ENCODE data around the gene CPSF4.

DNA sequence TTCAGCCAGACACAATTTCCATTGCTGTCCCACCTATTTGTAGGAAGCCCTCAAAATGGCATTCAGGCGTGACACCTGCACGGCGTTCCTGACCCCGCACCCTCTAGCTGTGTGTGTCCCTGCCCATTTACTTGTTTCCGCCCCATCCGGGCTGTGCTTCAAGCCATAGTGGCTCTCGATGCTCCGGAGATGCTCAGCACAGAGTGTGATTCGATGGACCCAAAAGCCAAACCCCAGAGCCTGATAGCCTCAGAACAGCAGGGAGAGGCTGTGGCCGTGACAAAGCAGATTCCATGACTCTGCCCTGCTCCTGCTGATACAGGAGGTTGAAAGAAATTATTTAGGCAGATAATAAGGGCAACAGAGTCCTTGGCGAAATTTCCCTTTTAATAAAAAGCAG, 16.6 kb upstream of the CPSF4 start:
- TF ChIP-seq POLR2AphosphoS5 (IDR thresholded peaks at IDR 0.05) (no peak), POLR2A (IDR thresholded peaks at IDR 0.05) (no peak)
- TF ChIP-seq, protein P1, sequence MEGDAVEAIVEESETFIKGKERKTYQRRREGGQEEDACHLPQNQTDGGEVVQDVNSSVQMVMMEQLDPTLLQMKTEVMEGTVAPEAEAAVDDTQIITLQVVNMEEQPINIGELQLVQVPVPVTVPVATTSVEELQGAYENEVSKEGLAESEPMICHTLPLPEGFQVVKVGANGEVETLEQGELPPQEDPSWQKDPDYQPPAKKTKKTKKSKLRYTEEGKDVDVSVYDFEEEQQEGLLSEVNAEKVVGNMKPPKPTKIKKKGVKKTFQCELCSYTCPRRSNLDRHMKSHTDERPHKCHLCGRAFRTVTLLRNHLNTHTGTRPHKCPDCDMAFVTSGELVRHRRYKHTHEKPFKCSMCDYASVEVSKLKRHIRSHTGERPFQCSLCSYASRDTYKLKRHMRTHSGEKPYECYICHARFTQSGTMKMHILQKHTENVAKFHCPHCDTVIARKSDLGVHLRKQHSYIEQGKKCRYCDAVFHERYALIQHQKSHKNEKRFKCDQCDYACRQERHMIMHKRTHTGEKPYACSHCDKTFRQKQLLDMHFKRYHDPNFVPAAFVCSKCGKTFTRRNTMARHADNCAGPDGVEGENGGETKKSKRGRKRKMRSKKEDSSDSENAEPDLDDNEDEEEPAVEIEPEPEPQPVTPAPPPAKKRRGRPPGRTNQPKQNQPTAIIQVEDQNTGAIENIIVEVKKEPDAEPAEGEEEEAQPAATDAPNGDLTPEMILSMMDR (IDR thresholded peaks at IDR 0.05), result no peak
